Measurements from ENCODE around the gene HOXB2. TPM values are rescaled to one million over a fixed set of nuclear protein-coding genes. Genes with fewer than 3 reads are reported as not detected.

Gene HOXB2
- total RNA-seq, 1 donor from 2014 or later: 15.2 TPM

DNA sequence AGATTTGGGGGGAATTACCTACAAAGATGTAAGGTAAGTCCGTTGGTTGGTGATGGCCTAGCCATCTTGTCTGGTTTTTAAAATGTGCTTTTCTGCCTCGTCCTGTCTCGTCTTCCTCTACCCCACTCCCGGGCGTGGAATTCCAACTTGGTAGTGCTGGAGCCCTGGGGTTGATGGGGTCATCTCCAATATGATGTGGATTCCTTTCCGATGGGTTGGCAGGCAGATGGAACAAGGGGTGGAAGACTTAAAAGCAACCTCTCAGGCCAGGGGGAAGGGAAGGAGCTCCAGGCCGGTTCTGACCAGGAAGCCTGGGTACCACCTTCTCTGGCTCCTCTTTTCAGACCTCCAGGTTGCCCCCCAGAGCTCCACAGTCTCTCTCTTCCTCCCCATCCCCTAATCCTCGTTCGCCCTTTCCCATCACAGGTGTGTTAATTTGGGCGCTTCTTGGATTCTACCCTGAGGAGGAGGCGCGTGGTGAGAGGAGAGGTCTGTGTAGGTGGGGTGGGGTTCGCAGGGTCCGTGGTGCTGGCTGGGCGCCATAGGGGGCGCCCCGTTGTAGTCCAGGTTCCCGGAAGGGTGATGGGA is 5.1 kb upstream of the HOXB2 start:
- Histone ChIP-seq H3K27me3 (ENCODE audit: control insufficient read depth, insufficient read depth, low read length) (no peaks in the 10 kb centered on the region), H3K36me3 (ENCODE audit: control insufficient read depth, insufficient read depth, low read length) (peaks cover 8% of the 10 kb centered on the region), H3K4me3 (ENCODE audit: low read depth, low read length) (peak overlapping the region; percentile 32)
- TF ChIP-seq CTCF (IDR thresholded peaks at IDR 0.05; ENCODE audit: insufficient read depth, low read length, poor library complexity, severe bottlenecking): no peak
- DNase-seq (ENCODE audit: low read depth): no peak

DNA sequence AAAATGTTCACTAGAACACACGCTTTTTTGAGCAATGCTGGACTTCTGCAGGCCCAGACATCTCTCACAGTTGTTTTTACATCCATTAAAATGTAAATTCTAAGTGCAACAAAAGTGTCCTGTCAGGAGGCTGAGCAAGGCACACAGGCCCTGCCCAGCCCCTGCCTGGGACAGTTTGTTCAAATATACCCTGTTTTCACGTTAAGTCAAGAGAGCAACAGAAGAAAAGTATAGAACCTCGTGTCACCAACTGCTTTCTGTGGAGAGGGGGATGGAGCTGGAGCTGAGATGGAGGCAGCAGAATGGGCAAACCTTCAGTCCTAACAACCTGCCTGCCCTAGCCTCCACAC is 4.3 kb upstream of the HOXB2 start:
- Histone ChIP-seq H3K27me3 (ENCODE audit: control insufficient read depth, insufficient read depth, low read length) (no peaks in the 10 kb centered on the region), H3K4me3 (ENCODE audit: low read depth, low read length) (no peak overlapping the region), H3K36me3 (ENCODE audit: control insufficient read depth, insufficient read depth, low read length) (peaks cover 4% of the 10 kb centered on the region)
- TF ChIP-seq CTCF (IDR thresholded peaks at IDR 0.05; ENCODE audit: insufficient read depth, low read length, poor library complexity, severe bottlenecking): no peak
- no peak for DNase-seq (ENCODE audit: low read depth)

- H3K4me3 ChIP-seq (ENCODE audit: low read depth, low read length): no peak overlapping the region
- no peak for DNase-seq (ENCODE audit: low read depth)
Measured at GRCh38 chr17:48548523-48549280, 3.8 kb upstream of the HOXB2 start.

GRCh38 chr17:48547808-48548522 is 3.1 kb upstream of the HOXB2 start:
- Histone ChIP-seq H3K27me3 (ENCODE audit: control insufficient read depth, insufficient read depth, low read length) (no peaks in the 10 kb centered on the region), H3K4me3 (ENCODE audit: low read depth, low read length) (peak overlapping the region; percentile 6), H3K36me3 (ENCODE audit: control insufficient read depth, insufficient read depth, low read length) (peaks cover 7% of the 10 kb centered on the region)
- no peak for TF ChIP-seq CTCF (IDR thresholded peaks at IDR 0.05; ENCODE audit: insufficient read depth, low read length, poor library complexity, severe bottlenecking)
- DNase-seq (ENCODE audit: low read depth): no peak

More at GRCh38 chr17:48548523-48549280, 3.8 kb upstream of the HOXB2 start:
- no peak for TF ChIP-seq CTCF (IDR thresholded peaks at IDR 0.05; ENCODE audit: insufficient read depth, low read length, poor library complexity, severe bottlenecking)
- Histone ChIP-seq H3K27me3 (ENCODE audit: control insufficient read depth, insufficient read depth, low read length) (no peaks in the 10 kb centered on the region), H3K36me3 (ENCODE audit: control insufficient read depth, insufficient read depth, low read length) (peaks cover 3% of the 10 kb centered on the region)

DNA sequence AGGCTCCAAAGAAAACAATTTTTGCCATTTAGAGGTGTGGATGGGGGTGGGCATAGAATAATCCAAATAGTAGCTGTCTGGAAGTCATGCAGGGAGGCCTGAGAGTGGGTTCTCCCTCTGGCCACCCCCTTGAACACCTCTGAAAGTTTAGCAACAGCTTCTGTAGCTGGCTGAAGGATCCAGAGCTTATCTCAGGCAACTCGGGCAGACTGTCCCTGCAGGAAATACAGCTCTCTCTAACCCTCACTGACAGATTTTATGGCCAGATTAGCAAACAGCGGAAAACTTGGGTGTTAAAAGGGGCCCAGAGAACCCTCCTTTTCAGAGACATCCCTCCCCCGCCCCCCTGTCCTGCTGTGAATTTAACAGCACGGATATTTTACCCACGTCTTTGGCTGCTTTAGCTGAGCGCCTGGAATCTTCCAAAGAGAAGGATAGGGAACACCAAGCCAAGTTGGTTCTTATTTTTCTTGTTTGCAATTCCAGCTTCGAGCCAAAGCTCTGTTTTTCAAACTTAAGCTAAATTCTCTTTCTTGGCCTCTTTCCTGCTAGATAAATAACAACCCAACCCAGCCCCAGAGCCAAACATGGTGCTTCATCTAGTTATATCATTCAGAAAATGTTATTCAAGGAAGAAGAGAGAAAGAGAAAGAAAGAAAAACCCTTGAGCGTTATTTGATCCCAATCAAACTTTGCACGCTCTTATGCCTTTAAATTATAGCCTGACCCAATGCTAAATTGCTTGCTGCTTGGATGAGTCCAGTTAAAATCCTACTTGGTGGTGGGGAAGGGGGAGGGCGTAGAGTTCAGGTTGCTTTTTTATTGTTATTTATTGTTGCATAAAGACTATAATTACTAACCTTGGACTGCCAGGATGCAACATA is 2.3 kb upstream of the HOXB2 start:
- DNase-seq (ENCODE audit: low read depth): no peak
- no peaks in the 10 kb centered on the region for H3K27me3 ChIP-seq (ENCODE audit: control insufficient read depth, insufficient read depth, low read length)
- peak overlapping the region; percentile 9 for H3K4me3 ChIP-seq (ENCODE audit: low read depth, low read length)
- H3K36me3 ChIP-seq (ENCODE audit: control insufficient read depth, insufficient read depth, low read length): peaks cover 7% of the 10 kb centered on the region
- no peak for TF ChIP-seq CTCF (IDR thresholded peaks at IDR 0.05; ENCODE audit: insufficient read depth, low read length, poor library complexity, severe bottlenecking)

Data from kidney epithelial cell (primary cell).